Activated CD8-positive, alpha-beta memory T cell treated with anti-CD3 and anti-CD28 coated beads, Interleukin-2, amount 50 U/mL, for 1 hour (primary cell): Measurements from ENCODE around the gene SPATA19.
"Not testable (repeated sequence)": the region's sequence is repeated elsewhere in the genome, so short reads cannot be mapped to it uniquely, and the experiment has no call there.

ENCODE experiments used
- DNase-seq: peaks from one replicate; pipeline ENCODE4 v3.0.0-alpha.2; 2020; ENCODE audit errors: extremely low read depth

The SPATA19 gene

GRCh38 chr11:133845413-133845812, at the start of gene SPATA19:
TSS of gene SPATA19 (minus strand) at chr11:133845513. CDS start at chr11:133845446, 67 bp downstream.
- DNase-seq, result no peak

- DNase-seq, result no peak
Observed at GRCh38 chr11:133895061-133895479, 49.8 kb upstream of the SPATA19 start.

GRCh38 chr11:133893381-133893780, 48.1 kb upstream of the SPATA19 start:
- no peak for DNase-seq

- DNase-seq, result no peak
Observed at GRCh38 chr11:133892584-133893380, 47.5 kb upstream of the SPATA19 start.

- DNase-seq, result no peak
Observed at GRCh38 chr11:133892126-133892525, 46.8 kb upstream of the SPATA19 start.

- no peak for DNase-seq
Observed at GRCh38 chr11:133889893-133890292, 44.6 kb upstream of the SPATA19 start.

GRCh38 chr11:133889188-133889587, 43.9 kb upstream of the SPATA19 start:
- DNase-seq, result no peak

- DNase-seq, result no peak
Observed at GRCh38 chr11:133887692-133888332, 42.5 kb upstream of the SPATA19 start.

GRCh38 chr11:133886029-133886428, 40.7 kb upstream of the SPATA19 start:
- no peak for DNase-seq

GRCh38 chr11:133872160-133872559, 26.8 kb upstream of the SPATA19 start:
- DNase-seq, result no peak

GRCh38 chr11:133867456-133867855, 22.1 kb upstream of the SPATA19 start:
- no peak for DNase-seq

GRCh38 chr11:133865466-133865865, 20.2 kb upstream of the SPATA19 start:
- DNase-seq, result no peak

GRCh38 chr11:133864756-133865155, 19.4 kb upstream of the SPATA19 start:
- no peak for DNase-seq

- no peak for DNase-seq
Observed at GRCh38 chr11:133860151-133860550, 14.8 kb upstream of the SPATA19 start.

- DNase-seq, result not testable (repeated sequence)
Observed at GRCh38 chr11:133854330-133854960, 9.1 kb upstream of the SPATA19 start.

GRCh38 chr11:133844217-133844616, 1.1 kb downstream of the SPATA19 start:
- DNase-seq, result no peak

- DNase-seq, result no peak
Observed at GRCh38 chr11:133843454-133843987, 1.8 kb downstream of the SPATA19 start.

- DNase-seq, result no peak
Observed at GRCh38 chr11:133842730-133843129, 2.6 kb downstream of the SPATA19 start.

GRCh38 chr11:133842053-133842452, 3.3 kb downstream of the SPATA19 start:
- no peak for DNase-seq

GRCh38 chr11:133841279-133842043, 3.9 kb downstream of the SPATA19 start:
- DNase-seq, result no peak

- DNase-seq, result no peak
Observed at GRCh38 chr11:133840479-133840941, 4.8 kb downstream of the SPATA19 start.
